A549 (cell line): ENCODE data around the gene RAD51B.

Experiments used
- BHLHE40 ChIP-seq: IDR thresholded peaks from 2 replicates; pipeline ENCODE4 v1.6.1; 2012; ENCODE audit warnings: low read depth, low read length, inconsistent platforms
- KDM1A ChIP-seq: fragments of 200-600 bp; sonication (generic); IDR thresholded peaks from 2 replicates; pipeline ENCODE4 v1.6.1; 2016; ENCODE audit warnings: low read depth, mild to moderate bottlenecking
- MAZ ChIP-seq: fragments of 150-350 bp; IDR thresholded peaks from 2 replicates; pipeline ENCODE4 v1.6.1; 2014; ENCODE audit warnings: antibody characterized with exemption, low read depth, low read length, borderline replicate concordance
- PHF8 ChIP-seq: fragments of 200-600 bp; sonication (generic); IDR thresholded peaks from 2 replicates; pipeline ENCODE4 v1.6.1; 2016; ENCODE audit warnings: low read depth, mild to moderate bottlenecking, antibody characterized with exemption, moderate library complexity, borderline replicate concordance
- POLR2A ChIP-seq: IDR thresholded peaks from 2 replicates; pipeline ENCODE4 v1.6.1; 2012; ENCODE audit warnings: mild to moderate bottlenecking, low read length
- RFX5 ChIP-seq: fragments of 450-650 bp; IDR thresholded peaks from 2 replicates; pipeline ENCODE4 v1.7.1; 2014; ENCODE audit warnings: antibody characterized with exemption, mild to moderate bottlenecking, moderate library complexity
- TF ChIP-seq, protein P1 (sequence below): fragments of >200 bp; sonication (Bioruptor Twin); formaldehyde crosslinking; IDR thresholded peaks from 3 replicates; pipeline ENCODE4 v1.5.1; 2016

DNA sequence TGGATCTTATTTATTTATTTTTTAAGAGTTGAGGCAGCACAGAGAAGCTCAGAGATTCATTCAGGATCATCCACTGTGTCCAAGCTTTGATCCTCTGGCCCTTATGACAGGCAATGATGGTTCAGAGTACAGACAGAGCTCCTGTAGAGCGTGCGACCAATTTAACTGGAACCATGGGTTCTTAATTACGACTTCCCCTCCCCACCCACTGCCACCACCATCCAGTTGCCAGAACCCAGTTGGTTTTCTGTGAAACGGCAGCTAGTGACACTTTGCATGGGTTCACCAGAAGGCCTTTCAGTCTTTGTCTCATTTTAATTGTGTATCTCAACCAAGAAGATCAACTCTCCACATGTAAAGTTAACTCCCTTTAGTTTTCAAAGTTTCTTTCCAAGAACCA lies 495.1 kb downstream of the RAD51B start:
- TF ChIP-seq, protein P1, sequence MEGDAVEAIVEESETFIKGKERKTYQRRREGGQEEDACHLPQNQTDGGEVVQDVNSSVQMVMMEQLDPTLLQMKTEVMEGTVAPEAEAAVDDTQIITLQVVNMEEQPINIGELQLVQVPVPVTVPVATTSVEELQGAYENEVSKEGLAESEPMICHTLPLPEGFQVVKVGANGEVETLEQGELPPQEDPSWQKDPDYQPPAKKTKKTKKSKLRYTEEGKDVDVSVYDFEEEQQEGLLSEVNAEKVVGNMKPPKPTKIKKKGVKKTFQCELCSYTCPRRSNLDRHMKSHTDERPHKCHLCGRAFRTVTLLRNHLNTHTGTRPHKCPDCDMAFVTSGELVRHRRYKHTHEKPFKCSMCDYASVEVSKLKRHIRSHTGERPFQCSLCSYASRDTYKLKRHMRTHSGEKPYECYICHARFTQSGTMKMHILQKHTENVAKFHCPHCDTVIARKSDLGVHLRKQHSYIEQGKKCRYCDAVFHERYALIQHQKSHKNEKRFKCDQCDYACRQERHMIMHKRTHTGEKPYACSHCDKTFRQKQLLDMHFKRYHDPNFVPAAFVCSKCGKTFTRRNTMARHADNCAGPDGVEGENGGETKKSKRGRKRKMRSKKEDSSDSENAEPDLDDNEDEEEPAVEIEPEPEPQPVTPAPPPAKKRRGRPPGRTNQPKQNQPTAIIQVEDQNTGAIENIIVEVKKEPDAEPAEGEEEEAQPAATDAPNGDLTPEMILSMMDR, result no peak
- TF ChIP-seq MAZ (no peak), POLR2A (no peak), RFX5 (no peak), PHF8 (no peak), KDM1A (no peak), BHLHE40 (no peak)
